Kasumi-1 (cell line): ENCODE results near the gene ASB7.
A peak's percentile ranks its signal among the peaks of the same experiment; 100 is the strongest.
"Not testable (repeated sequence)": the region's sequence is repeated elsewhere in the genome, so short reads cannot be mapped to it uniquely, and the experiment has no call there.

Experiments
- DNase-seq, 2 experiments: peaks; one replicate each; lab custom pipeline; 2025; lab: John Stamatoyannopoulos, UW

ASB7 gene, protein sequence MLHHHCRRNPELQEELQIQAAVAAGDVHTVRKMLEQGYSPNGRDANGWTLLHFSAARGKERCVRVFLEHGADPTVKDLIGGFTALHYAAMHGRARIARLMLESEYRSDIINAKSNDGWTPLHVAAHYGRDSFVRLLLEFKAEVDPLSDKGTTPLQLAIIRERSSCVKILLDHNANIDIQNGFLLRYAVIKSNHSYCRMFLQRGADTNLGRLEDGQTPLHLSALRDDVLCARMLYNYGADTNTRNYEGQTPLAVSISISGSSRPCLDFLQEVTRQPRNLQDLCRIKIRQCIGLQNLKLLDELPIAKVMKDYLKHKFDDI

DNA sequence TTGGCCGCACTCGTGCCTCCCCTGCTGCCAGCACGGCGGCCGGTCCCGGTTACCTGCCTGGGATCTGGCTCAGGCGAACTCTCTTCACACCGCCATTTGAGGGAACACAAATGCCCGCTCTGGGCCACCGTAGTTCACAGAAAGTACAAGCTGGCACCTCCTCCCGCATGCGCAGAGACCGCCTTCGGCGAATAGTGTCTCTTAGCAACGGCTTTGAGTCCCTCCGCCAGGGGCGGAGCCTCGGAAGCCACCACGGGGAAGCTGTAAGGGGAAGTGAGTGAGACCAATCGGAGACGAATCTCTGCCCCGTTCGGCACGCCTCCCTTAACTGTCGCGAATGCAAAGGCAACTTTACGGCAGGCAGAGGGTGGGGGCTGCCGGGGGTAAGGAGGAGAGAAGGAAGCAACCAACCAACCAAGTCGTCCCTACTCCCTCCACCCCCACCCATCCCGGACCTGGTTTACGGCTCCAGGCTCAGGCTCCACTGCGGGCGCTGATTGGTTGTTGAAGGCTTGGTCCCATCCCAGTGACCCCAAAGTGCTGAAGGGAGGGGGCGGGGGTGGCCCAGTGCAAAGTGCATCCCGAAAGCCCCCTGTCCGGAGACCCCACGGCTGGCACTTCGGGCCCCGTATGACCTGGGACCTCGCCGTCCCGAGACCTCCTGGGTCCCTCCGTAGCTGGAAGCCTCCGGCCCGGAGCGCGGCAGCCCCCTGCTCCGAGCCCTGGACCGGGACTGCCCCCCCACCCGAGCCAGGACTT, at the start of gene ASB7, which contains the start of gene LINS1:
TSS of gene ASB7 (plus strand) at position 526 of the 759 bp plus-strand sequence. CDS start 9,628 bp downstream, outside the sequence.
TSS of gene LINS1 (minus strand) at position 121 of the 759 bp plus-strand sequence. CDS start 21,342 bp downstream, outside the sequence.
- peak; percentile 99 to 100 for DNase-seq

DNA sequence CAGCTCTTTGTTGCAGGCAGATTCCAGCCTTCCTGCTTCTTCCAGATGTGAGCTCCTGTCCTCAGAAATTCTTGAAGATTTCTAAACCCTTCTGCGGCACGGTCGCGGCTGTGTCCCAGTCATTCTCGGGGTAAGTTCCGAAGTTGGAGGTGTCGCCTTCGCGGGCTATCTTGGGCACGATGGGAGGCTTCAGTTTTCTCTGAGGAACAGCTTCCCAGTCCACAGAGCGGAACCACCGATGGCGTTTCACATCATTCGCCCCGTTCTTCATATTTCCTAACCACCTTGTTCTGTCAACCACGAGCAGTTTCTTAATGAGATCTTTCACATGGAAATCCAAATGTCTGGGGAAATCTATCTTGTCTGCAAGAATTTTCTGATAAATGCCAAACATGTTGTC, 48.9 kb upstream of the ASB7 start:
- DNase-seq = no peak

DNA sequence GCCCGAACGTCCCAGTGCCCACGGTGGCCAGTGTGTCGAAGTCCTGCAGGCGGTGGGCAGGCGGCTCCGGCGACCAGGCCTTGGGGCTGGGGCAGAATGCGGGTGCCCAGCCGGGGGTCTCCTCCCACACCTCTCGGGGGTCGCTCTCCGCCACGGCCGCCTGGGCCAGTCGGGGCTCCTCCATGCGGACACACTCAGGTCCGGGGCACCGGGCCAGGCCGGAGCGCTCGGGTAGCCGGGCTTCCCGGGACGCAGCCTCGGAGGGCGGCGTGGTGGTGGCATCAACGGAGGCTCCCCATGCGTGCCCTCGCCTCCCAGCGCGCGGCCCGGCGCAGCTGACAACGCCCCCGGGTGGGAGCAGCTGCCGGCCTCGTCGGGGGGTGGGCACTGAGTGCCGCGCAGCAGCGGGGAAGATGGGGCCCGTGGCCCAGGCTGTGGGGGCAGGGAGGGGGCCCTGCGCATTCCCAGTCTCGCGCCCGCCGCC, 43.6 kb upstream of the ASB7 start:
- DNase-seq = no peak

DNA sequence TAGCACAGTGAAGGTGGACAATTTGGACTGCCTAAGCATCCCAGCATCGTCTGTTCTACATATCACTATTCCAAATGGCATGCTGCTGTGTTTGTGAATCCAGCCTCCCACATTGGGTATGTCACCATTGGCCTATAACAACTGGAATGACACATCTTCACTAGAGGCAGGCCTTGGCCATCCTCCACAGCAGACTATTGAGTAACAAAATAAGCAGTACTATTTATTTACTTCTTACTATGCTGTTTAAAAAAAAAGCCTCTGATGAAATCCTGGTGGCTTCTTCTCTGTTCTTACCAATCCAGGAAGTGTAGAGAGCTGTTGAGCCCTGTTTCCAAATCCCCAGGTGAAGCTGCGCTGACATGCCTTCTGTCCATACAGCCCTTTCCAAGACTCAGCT, 43.1 kb upstream of the ASB7 start:
- no peak for DNase-seq

DNA sequence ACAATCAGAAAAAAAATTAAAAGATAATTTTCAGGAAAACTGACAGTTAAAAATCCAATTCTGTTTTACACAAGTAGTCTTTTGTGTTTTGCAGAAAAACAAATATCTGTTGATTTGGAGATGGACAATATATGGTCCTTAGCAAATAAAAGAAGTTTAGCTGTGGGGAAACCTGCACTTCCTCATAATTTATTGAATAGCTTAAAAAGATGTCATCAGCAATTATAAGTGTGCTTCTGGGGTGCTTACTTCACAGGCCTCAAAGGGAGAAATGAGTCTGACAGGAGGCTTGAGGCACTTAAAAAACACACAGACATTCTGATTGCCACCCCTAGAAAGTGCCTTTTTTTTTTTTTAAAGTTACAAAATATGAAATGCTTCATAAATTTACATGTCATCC, 42.1 kb upstream of the ASB7 start:
- DNase-seq = no peak

DNA sequence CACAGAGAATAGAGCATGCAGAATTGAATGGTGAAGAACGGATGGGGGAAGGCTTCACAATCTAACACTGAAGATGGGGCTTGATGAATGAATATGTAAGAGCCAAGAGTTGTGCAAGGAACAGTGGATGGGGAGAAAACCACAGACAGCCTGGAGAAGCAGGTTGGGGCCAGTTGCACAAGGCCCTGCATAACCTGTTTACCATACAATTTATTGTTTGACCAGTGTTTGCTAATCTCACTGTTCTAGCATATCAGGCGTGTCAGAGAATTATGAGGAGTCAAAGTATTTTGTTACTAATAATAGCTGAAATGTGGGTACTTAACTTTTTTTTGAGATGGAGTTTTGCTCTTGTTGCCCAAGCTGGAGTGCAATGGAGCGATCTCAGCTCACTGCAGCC, 36.8 kb upstream of the ASB7 start:
- DNase-seq = no peak

DNA sequence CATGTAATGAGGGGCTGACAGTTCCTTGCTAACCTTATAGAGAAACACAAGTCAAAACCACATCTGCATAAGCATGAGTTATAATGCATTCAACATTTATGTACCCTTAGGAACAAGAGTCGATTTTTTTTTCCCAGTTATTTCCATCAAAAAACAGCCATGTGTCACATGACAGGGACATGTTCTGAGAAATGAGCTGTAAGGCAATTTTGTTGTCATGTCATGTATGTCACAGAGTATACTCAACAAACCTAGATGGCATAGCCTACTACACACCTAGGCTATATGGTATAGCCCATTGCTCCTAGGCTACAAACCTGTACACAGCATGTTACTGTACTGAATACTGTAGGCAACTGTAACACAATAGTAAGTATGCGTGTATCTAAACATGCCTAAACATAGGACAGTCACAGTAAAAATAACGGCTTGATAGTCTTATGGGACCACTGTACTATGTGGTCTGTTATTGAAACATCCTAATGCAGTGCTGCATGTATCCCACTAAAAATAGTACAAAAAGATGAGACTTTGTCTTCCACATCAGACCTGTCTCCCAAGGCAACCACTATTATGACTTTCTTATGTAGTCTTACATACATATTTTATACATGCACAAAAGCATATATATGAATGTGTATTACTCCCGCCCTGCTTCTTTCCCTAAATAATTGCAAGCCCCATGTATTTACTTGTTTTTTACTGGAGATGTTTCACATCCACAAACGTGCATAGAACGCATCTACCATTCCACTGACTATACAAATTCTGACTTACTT, 35.4 kb upstream of the ASB7 start:
- DNase-seq = no peak

DNA sequence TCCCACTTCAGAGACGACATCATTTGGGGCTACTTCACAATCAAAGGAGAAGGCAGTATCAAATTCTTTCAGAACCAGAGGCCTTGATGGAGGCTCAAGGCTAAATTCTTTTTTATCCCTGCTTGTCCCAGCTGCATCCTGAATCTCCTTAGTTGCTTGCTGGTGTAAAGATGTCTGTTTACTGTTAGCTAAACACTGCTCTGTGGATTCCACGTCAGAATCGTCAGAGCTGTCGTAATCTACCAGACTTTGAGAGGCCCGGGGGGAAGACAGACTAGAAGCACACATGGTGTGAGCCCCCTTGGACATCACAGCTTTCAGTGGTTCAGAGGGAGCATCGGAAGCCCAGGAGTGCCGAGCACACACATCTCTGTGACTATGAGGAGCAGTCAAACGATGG, 33.0 kb upstream of the ASB7 start:
- no peak for DNase-seq

DNA sequence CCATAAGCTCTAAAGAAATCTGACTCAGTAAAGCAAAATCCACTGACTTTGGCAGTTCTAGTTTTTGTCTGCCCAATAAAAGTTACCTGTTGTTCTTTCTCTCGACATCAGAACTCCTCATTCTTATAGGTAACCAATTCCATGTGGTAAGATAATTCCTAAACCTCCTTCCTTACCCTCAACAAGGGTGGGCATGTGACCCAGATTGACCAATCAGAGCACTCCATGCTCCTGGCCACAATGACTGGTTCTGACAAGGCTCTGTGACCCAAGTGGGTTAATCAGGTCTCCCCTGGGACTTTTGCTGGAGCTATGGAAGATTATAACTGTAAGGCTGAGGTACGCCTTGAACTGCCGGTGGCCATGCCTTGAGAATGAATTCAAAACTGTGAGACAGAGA, 32.1 kb upstream of the ASB7 start:
- DNase-seq = no peak

DNA sequence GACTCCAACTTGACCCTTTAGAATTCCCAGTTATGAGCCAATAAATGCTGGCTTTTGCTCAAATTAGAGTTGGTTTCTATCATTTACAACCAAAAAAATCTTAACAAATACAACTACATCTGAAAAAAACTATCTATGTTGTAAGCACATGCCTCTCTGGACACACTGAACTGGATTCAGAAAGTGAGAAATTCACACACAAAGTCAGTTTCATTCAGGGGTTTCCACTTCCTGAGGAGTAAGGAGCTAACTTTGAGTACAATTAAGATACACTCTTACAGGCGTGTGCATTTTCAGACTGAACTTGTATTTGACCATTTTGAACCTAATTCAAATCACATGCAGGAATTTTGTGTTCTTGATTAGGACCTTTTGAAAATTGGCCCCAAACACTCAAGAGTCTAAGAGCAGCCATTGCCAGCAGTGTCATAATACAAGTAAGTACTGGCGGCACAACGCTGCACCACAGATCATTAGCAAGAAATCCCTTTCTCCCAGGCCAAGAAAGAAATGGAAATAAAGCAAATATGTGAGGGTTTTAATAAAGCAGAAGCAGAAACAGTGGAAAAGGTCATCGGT, 31.6 kb upstream of the ASB7 start:
- no peak for DNase-seq

DNA sequence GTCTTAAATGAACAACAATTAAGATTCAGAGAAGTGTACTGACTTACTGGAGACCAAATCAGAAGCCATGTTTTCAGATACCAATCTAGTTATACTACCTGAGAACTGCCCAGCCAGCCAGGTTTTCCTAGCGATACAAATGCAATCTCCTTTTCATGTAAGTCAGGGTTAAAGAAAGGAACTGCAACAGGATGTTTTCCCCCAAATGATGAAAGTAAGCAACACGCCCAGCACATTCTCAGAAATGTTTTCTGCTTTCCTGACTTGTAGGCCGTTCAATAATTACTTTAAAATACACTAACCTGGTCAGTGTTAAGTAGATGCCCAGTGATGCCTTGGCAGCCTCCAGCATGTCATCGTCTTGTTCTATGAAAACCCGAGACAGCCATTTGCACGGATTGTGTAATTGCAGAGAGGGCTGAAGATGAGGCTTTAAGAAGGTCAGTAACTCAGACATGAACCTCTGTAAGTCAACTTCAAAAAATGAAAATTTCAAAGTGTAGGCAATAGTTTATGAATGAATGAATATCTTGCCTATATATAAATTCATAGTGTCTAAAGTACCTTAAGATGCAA, 30.7 kb upstream of the ASB7 start:
- DNase-seq = no peak

DNA sequence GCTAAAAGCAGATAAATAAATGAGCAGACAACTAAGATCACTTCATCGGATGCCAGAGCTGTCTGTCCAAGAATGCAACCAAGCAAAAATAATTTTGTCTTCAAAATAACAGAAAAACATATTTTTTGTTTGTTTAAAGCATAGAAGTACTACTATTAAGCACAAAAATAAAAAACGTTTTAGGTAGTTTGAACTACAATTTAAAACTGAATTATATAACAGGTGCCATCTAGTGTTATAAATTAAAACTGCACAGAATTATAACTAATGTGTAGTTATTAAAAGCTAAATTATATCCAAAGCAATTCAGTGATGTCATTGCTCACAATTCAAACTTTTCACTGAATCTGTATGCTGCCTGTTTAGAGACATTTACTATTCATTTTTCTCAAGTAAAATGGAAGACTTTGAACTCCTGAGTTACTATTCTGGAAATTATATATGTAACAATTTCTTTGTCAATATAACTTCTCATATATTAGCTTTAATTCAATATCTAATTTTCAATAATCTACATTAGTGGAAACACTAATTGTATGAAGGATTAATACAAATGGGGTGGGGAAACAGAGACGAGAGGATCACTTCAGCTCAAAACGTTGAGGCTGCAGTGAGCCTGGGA, 29.9 kb upstream of the ASB7 start:
- DNase-seq = peak; percentile 24 to 59

DNA sequence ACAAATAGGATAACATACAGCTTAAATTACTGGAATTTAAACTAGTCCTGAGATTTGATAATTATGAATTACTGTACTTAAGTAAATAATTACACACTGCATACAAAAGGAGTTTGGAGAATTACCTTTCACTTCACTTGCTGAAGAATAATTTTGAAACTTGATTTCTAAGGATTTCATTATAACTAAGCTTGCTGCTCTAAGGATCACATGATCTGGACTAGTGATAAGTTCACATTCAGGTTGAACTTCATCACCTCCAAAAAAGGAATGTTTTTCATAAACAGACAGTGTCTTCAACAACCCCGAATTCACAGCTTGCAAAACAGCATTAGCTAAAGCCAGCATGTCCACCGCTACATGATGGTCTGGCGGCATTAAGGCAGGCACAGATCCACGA, 28.9 kb upstream of the ASB7 start:
- no peak for DNase-seq

DNA sequence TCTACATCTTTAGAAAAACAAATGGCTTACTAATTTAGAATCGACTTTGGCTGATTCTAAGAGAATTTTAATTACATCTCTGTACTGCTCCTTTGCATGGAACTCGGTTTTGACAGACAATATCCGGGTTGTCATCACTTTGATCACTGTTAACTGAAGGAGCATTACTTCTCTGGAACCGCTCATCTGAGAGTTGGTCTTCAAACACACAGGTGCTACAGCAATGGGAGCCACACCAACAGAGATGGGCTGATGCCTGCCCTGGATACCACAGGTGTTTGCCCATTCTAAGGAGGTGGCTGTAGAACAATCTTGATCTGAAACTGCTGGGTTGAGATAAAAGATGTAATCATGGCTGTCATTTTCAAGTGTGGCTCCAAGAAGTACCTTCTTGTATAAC, 22.0 kb upstream of the ASB7 start:
- DNase-seq = no peak

DNA sequence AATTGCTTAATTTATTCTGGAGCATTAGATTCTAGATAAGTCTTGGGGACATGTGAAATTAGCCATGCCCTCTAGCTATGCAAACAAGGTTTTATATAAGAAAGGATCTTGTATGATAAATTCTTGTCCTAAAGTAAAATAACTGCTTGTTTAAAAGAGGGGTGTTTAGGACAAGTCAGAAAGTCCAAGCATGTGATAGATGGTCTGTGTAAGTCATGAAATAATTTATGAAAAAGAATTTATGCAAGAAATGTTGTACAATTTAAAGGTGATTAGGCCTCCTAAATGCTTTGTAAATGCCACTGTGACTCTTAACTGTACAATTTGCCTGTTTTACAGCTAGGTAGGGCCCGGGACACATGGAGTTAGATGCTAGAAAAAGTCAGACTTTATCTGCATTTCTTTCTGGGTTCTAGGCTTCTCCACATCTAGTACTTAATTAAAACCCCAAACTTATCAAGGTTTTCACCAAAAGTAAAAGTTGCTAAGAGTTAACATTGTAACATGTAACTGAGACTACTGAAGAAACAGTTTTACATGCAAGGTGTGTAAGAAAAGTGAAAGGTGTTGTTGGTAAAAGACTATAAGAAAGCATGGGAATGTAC, 13.6 kb upstream of the ASB7 start:
- DNase-seq = peak in 1 of 2 experiments; percentile 19

DNA sequence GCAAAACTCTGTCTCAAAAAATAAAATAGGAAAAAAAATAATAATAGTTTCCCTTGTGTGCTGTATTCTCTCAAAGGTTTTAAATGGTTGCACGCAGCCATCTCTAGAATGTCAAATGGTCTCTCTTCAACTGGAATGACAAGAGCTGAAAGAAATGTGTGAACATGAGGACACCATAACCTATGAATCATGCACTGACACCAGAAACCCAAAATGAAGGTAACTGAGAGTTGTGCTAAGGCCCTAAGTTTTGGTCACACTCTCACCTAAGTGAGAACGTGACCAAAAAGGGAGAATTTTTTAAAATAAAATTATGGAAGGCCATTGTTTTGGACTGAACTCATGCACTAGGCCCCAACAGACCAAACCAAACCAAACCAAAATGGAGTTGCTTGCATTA, 11.2 kb upstream of the ASB7 start:
- not testable (repeated sequence) for DNase-seq

DNA sequence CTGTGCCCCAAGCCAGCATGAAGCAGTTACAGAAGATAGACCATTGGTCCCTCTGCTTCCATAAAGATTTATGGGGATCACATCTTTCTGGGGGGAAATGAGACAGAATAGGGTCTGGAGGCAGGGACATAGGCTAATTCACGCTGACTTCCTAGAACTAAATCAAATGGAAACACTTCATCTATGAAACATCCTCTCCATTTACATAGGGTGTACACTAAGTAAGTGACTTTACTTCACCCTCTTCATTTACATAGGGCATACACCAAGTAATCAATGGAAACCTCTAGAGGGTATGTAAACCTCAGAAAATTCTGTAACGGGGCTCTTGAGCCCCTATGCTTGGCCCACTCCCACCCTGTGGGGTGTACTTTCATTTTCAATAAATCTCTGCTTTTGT, 10.6 kb upstream of the ASB7 start:
- DNase-seq = no peak

DNA sequence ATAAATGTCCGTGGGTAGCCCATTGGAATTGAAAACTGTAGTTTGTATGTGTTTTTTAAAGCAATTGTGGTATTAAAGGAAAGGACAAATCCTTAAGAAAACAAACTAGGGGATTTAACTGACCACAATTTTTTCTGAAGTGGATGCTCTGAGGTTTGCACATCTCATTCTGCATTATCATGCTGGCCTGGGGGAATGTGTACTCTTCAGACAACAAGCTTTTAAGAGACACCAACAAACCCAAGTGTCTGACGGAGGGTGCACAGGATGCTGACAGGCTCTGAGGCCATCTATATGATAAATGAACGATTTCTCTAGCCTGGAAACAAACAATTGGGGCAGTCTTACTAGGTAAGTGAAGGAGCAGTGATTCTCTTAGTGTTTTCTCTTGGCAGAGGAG, 9.5 kb upstream of the ASB7 start:
- DNase-seq = no peak

DNA sequence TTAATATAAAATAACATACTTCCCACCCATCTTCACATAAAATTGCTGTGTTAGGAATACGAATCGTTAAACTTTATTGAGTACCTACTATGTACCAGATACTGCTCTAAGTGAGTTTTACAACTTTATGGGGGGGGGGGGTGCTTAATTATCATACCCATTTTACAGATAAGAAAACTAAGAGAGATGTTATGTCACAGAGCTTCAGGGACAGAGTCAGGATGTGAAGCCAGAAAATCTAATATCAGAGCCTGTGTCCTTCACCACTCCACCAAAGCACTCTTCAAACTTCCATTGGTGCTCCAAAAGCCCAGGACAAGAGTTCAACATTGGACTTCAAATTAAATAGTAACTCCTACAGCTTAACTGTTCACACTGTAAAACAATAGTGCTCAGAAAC, 9.0 kb upstream of the ASB7 start:
- no peak for DNase-seq

DNA sequence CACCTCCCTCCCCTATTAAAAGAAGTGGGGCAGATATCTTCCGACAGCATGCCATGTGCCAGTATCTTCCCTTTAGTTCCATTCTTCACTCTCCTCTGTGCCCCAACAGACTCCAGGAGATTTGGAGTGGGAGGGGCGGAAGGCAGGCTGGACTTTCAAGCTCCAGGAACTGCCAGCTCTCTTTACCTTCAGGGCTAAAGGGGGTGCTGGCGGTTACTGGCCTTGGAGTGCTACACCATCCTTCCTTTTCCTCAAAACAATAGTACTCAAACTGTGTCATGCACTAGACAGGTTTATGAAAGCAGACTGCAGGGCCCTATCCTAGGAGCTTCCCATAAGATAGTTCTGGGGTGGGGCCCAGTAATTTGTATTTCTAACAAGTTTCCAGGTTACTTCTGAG, 6.4 kb upstream of the ASB7 start:
- no peak for DNase-seq

DNA sequence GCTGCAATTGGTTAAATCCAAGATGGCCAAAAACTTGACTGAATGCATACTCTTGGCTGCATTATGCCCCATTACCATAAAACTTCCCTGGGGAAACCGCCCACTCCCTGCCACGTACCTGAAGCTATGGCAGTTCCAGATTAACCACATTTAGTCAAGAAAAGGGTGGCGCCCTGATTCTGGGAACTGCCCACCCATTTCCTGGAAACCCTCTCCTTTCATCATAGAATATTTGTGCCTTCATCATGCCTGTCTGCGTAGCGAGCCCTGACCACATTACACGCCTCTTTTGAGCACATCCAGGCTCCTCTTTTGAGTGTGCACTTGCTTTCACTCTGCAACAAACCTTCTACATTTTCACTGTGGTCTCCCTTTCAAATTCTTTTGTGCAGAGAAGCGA, 5.6 kb upstream of the ASB7 start:
- no peak for DNase-seq
